Stimulated activated memory B cell treated with anti-CD40 and anti-IgM and Interleukin-4, amounts not matched to agents 10 μg/mL and 1 μg/mL and 100 μg/mL, for 72 hours (primary cell): ENCODE data around the gene RPF1.
"Not testable (repeated sequence)": the region's sequence is repeated elsewhere in the genome, so short reads cannot be mapped to it uniquely, and the experiment has no call there.

Experiments
- ATAC-seq: fragments of 150-1000 bp; cut with Tn5 transposase; 2 replicates; pipeline ENCODE4 v1.10.0; 2021
- H3K27ac Mint-ChIP-seq: one replicate; pipeline ENCODE4 v1.8.0; 2022; ENCODE audit warnings: mild to moderate bottlenecking, mixed read lengths
- H3K27me3 Mint-ChIP-seq: one replicate; pipeline ENCODE4 v1.8.0; 2022; ENCODE audit warnings: mixed read lengths
- H3K36me3 Mint-ChIP-seq: one replicate; pipeline ENCODE4 v1.8.0; 2022; ENCODE audit warnings: mixed read lengths
- H3K4me1 Mint-ChIP-seq: one replicate; pipeline ENCODE4 v1.8.0; 2022; ENCODE audit warnings: mixed read lengths
- H3K4me3 Mint-ChIP-seq: one replicate; pipeline ENCODE4 v1.8.0; 2022; ENCODE audit warnings: mild to moderate bottlenecking, moderate library complexity, mixed read lengths
- H3K9me3 Mint-ChIP-seq: one replicate; pipeline ENCODE4 v1.8.0; 2022; ENCODE audit warnings: mixed read lengths

Gene RPF1

DNA sequence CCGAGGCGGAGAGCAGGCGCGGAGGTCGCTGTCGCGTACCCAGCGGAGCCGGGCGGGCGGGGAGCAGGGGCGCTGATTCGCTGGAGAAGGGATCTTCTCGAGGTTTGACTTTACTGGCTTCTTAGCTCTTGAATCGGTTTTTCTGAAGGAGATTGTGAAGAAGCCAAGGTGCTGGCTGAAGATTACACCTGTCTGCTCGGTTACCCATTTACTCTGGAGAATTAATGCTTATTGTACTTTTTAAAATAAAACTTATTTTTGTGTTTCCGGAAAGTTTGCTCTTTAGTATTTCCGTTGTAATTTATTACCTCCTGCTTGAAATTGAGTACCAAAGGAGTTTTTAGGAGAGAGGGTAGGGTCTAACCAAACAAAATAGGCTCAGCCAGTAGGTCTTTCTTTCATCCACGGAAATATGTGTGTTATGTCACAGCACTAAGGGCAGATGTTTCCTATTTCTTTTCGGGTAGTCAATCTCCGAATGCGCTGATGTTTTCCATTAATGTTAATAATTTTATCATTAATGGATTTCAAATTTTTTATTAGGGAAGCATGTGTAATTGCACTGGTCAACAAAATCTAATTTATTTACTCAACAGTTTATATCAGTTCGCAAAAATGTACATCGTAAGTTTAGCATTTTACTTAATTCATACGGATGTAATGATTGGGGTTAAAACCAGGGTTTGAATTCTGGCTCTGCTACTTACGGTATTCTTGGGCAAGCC is 27.8 kb downstream of the RPF1 start:
- Mint-ChIP-seq H3K9me3 (no peaks in the 10 kb centered on the region), H3K4me1 (peaks cover 24% of the 10 kb centered on the region), H3K4me3 (peak overlapping the region; percentile 92), H3K36me3 (no peaks in the 10 kb centered on the region), H3K27ac (peak overlapping the region; percentile 93), H3K27me3 (no peaks in the 10 kb centered on the region)
- no peak for ATAC-seq

DNA sequence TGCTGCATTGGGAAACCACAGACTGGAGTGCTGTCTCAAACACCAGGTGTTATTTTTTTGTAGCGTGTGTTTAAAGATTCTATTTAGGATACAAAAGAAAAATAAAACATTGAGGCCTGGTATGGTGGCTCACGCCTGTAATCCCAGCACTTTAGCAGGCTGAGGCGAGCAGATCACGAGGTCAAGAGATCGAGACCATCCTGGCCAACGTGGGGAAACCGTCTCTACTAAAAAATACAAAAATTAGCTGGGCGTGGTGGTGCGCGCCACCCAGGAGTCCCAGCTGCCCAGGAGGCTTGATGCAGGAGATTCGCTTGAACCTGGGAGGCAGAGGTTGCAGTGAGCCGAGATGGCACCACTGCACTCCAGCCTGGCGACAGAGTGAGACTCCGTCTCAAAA is 28.8 kb downstream of the RPF1 start:
- H3K27ac Mint-ChIP-seq, H3K36me3 Mint-ChIP-seq, ATAC-seq, H3K27me3 Mint-ChIP-seq, H3K9me3 Mint-ChIP-seq, H3K4me3 Mint-ChIP-seq: not testable (repeated sequence)
- peaks cover 23% of the 10 kb centered on the region for H3K4me1 Mint-ChIP-seq

DNA sequence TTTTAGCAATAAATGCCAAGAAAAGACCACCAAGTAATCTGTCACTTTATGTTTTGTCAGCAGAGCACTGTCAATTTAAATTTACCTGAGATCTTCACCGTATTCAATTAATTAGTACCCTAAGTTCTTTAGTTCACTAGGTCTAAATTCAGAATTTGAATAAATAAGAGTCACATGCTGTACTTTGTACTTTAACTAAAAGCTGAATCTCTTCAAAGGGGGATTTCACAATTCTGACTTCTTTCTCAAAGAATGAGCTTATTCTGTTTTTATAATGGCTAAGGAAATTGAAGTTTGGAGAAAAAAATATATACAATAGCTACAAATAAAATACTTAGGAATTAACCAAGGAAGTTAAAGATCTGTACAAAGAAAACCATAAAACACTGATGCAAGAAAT is 29.4 kb downstream of the RPF1 start:
- H3K27ac Mint-ChIP-seq, result no peak overlapping the region
- H3K36me3 Mint-ChIP-seq, result no peaks in the 10 kb centered on the region

DNA sequence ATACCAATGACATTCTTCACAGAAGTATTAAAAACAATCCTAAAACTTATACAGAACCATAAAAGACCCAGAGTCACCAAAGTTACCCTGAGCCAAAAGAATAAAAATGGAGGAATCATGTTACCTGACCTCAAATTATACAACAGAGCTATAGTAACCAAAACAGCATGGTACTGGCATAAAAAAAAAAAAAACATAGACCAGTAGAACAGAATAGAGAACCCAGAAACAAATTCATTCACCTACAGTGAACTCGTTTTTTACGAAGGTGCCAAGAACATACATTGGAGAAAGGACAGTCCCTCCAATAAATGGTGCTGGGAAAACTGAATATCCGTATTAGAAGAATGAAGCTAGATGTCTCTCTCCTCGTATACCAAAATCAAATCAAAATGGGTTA is 30.0 kb downstream of the RPF1 start:
- H3K9me3 Mint-ChIP-seq, result no peaks in the 10 kb centered on the region
- H3K4me3 Mint-ChIP-seq, result no peak overlapping the region
- no peak overlapping the region for H3K27ac Mint-ChIP-seq
- no peaks in the 10 kb centered on the region for H3K27me3 Mint-ChIP-seq
- no peak for ATAC-seq
- H3K36me3 Mint-ChIP-seq, result no peaks in the 10 kb centered on the region
- H3K4me1 Mint-ChIP-seq, result peaks cover 13% of the 10 kb centered on the region

More for the DNA sequence above, 29.4 kb downstream of the RPF1 start:
- H3K4me1 Mint-ChIP-seq, result peaks cover 18% of the 10 kb centered on the region
- no peaks in the 10 kb centered on the region for H3K9me3 Mint-ChIP-seq
- no peaks in the 10 kb centered on the region for H3K27me3 Mint-ChIP-seq
- H3K4me3 Mint-ChIP-seq, result no peak overlapping the region
- no peak for ATAC-seq

DNA sequence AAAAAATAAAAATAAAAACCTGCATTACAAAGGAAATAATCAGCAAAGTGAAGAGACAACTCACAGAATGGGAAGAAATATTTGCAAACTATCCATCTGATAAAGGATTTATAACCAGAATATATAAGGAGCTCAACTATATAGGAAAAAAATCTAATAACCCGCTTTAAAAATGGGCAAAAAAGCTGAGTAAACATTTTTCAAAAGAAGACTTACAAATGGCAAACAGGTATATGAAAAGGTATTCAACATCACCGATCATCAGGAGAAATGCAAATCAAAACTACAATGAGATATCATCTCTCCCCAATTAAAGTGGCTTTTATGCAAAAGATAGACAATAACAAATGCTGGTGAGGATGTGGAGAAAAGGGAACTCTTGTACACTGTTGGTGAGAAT is 31.1 kb downstream of the RPF1 start:
- Mint-ChIP-seq H3K27me3 (no peaks in the 10 kb centered on the region), H3K4me3 (no peak overlapping the region), H3K9me3 (no peaks in the 10 kb centered on the region), H3K4me1 (peaks cover 2% of the 10 kb centered on the region), H3K27ac (no peak overlapping the region), H3K36me3 (no peaks in the 10 kb centered on the region)
- no peak for ATAC-seq

DNA sequence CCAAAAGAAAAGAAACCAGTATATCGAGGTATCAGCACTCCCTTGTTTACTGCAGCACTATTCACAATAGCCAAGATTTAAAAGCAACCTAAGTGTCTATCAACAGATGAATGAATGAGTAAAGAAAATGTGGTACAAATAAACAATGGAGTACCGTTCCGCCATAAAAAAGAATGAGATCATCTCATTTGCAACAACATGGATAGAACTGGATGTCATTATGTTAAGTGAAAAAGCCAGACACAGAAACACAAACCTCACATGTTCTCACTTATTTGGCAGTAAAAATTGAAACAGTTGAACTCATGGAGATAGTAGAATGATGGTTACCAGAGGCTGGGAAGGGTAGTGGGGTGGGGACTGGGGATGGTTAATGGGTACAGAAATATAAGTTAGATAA is 31.6 kb downstream of the RPF1 start:
- Mint-ChIP-seq H3K4me1 (no peaks in the 10 kb centered on the region), H3K4me3 (no peak overlapping the region), H3K27ac (no peak overlapping the region), H3K9me3 (no peaks in the 10 kb centered on the region), H3K27me3 (no peaks in the 10 kb centered on the region), H3K36me3 (no peaks in the 10 kb centered on the region)
- ATAC-seq, result no peak

DNA sequence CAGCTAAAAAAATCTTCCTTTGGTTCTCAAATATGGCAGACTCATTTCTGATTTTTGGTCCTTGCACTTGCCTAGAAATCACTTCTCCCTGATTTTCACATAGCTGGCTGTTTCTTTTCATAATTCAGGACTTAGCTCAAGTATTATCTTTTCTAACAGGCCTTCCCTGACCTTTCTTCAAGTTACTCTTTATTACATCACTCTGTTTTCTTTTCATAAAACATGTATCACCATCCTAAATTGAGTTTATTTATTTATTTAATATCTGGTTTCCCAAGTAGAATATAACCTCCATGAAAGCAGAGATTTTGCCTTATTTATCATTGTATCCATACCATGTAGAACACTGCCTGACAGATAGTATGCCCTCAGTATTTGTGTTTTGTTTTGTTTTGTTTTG is 45.5 kb downstream of the RPF1 start:
- H3K4me3 Mint-ChIP-seq, result no peak overlapping the region
- H3K27ac Mint-ChIP-seq, result no peak overlapping the region
- H3K27me3 Mint-ChIP-seq, result no peaks in the 10 kb centered on the region
- no peaks in the 10 kb centered on the region for H3K4me1 Mint-ChIP-seq
- H3K9me3 Mint-ChIP-seq, result peaks cover 3% of the 10 kb centered on the region
- peaks cover 25% of the 10 kb centered on the region for H3K36me3 Mint-ChIP-seq
- no peak for ATAC-seq

DNA sequence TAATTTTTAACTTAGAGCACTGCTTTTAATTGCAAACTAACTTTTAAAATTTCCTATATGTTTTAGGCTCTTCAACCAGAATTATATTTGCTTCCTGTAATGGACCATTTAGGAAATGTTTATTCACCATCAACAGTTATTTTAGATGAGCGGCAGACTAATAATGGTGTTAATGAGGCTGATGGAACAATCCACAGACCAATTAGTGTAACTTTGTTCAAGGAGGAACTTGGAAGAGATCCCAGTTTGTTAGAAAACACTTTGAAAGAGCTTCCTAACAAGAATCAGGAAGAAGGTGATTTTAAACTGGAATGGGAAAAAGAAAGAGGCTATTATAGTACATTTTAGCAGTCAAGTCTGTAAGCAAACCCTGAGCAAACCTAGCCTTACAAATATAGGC is 46.7 kb downstream of the RPF1 start:
- no peak overlapping the region for H3K27ac Mint-ChIP-seq
- ATAC-seq, result no peak
- H3K4me3 Mint-ChIP-seq, result no peak overlapping the region
- H3K9me3 Mint-ChIP-seq, result peaks cover 3% of the 10 kb centered on the region
- H3K36me3 Mint-ChIP-seq, result peaks cover 29% of the 10 kb centered on the region
- no peaks in the 10 kb centered on the region for H3K27me3 Mint-ChIP-seq
- H3K4me1 Mint-ChIP-seq, result no peaks in the 10 kb centered on the region

DNA sequence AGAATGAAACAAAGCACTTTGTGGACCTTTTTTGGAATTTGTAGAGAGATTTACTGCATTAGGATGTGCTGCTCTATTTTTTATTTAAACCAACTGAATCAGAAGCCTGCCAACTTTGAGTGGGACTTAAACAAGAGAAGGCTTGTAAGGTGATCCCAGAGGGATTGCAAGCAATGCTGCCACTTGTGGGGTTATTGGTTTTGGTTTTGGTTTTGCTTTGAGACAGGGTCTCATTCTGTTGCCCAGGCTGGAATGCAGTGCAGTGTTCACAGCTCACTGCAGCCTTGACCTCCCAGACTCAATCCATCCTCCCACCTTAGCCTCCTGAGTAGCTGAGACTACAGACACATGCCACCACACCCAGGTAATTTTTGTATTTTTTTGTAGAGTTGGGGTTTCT is 59.5 kb downstream of the RPF1 start:
- Mint-ChIP-seq H3K36me3 (peaks cover 47% of the 10 kb centered on the region), H3K27ac (no peak overlapping the region), H3K9me3 (no peaks in the 10 kb centered on the region), H3K4me3 (no peak overlapping the region), H3K4me1 (peaks cover 6% of the 10 kb centered on the region), H3K27me3 (no peaks in the 10 kb centered on the region)
- ATAC-seq, result no peak

DNA sequence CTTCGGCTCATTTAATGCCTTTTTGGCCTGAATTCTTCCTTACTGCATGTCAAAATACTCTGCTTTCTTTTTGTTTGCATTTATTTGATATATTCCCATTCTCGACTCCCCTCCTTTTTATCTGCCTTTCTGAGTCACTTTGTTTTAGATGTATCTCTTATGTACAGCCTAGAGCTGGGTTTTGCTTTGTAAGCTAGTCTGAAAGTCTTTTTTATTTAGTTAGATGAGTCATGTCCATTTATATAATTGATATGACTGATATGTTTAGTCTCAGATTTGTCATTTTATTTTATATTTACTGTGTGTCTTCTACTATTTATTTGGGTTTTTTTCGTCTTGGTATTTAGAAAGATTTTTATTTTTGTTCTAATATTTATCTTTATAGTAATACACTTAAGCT is 60.9 kb downstream of the RPF1 start:
- Mint-ChIP-seq H3K4me3 (no peak overlapping the region), H3K9me3 (no peaks in the 10 kb centered on the region), H3K27me3 (no peaks in the 10 kb centered on the region), H3K4me1 (peaks cover 6% of the 10 kb centered on the region), H3K27ac (no peak overlapping the region), H3K36me3 (peaks cover 51% of the 10 kb centered on the region)
- no peak for ATAC-seq

DNA sequence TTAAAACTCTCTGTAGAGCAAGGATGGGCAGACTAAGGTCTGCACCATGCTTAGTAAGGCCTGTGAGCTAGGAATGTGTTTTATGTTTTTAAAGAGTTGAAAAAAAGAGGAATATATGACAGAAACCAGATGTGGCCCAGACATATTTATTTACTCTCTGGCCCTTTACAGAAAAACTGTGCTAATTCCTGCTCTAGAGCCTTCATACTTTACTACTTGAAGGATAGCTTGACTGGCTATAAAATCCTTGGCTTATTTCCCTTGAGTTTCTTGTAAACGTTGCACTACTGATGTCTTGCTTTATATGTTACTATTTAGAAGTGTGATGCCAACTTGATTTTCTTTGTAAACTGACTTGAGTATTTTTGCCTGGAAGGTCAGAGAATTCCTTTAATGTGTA is 61.7 kb downstream of the RPF1 start:
- Mint-ChIP-seq H3K36me3 (peaks cover 48% of the 10 kb centered on the region), H3K27ac (no peak overlapping the region), H3K27me3 (no peaks in the 10 kb centered on the region), H3K4me1 (peaks cover 6% of the 10 kb centered on the region), H3K9me3 (no peaks in the 10 kb centered on the region), H3K4me3 (no peak overlapping the region)
- no peak for ATAC-seq

DNA sequence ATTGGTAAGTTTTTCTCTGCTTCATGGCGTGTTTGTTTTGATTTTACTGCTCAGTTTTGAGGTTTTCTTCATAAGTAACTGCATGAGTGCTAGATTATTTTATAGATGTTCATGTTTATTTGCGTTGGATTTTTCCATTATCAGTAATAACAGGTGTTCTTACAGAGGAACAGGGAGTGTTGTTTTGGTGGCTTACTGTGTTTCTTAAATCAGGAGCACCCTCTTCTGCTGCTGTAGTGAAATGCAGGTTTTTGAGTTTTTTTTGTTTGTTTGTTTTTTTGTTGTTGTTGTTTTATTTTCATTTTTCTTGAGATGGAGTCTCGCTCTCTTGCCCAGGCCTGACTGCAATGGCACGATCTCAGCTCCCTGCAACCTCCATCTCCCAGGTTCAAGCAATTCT is 62.6 kb downstream of the RPF1 start:
- no peak overlapping the region for H3K27ac Mint-ChIP-seq
- no peaks in the 10 kb centered on the region for H3K27me3 Mint-ChIP-seq

More for the DNA sequence above, 62.6 kb downstream of the RPF1 start:
- Mint-ChIP-seq H3K4me3 (no peak overlapping the region), H3K36me3 (peaks cover 52% of the 10 kb centered on the region), H3K4me1 (peaks cover 6% of the 10 kb centered on the region), H3K9me3 (no peaks in the 10 kb centered on the region)
- ATAC-seq, result no peak
